NCI-H146 (cell line): Measurements from ENCODE around the gene REM1.
"Not testable (repeated sequence)": the region's sequence is repeated elsewhere in the genome, so short reads cannot be mapped to it uniquely, and the experiment has no call there.

Experiments
- DNase-seq: peaks from one replicate; lab custom pipeline; 2025; lab: John Stamatoyannopoulos, UW

Gene REM1

GRCh38 chr20:31485450-31486339 lies 10.6 kb downstream of the REM1 start:
- DNase-seq: no peak

- DNase-seq: peak; percentile 57
Observed at GRCh38 chr20:31488115-31488514, 13.0 kb downstream of the REM1 start.

- no peak for DNase-seq
Observed at GRCh38 chr20:31489152-31489551, 14.1 kb downstream of the REM1 start.

- DNase-seq: no peak
Observed at GRCh38 chr20:31490752-31491151, 15.7 kb downstream of the REM1 start.

- no peak for DNase-seq
Observed at GRCh38 chr20:31494131-31494530, 19.0 kb downstream of the REM1 start.

- no peak for DNase-seq
Observed at GRCh38 chr20:31496761-31497295, 21.7 kb downstream of the REM1 start.

GRCh38 chr20:31497838-31498540 lies 22.9 kb downstream of the REM1 start:
- no peak for DNase-seq

GRCh38 chr20:31500527-31500926 lies 25.4 kb downstream of the REM1 start:
- no peak for DNase-seq

- DNase-seq: peak; percentile 84
Observed at GRCh38 chr20:31502884-31503673, 28.0 kb downstream of the REM1 start.

GRCh38 chr20:31505903-31506302 lies 30.8 kb downstream of the REM1 start:
- DNase-seq: no peak

GRCh38 chr20:31508517-31509244 lies 33.6 kb downstream of the REM1 start:
- no peak for DNase-seq

GRCh38 chr20:31514154-31515071 lies 39.3 kb downstream of the REM1 start, which contains the start of gene HM13:
Gene HM13, plus strand, starts transcription at chr20:31514442. Its CDS starts 110 bp downstream, at chr20:31514552.
- peak; percentile 98 for DNase-seq

GRCh38 chr20:31515072-31515774 lies 40.1 kb downstream of the REM1 start:
- no peak for DNase-seq

GRCh38 chr20:31515775-31516107 lies 40.7 kb downstream of the REM1 start:
- no peak for DNase-seq

- no peak for DNase-seq
Observed at GRCh38 chr20:31516166-31516565, 41.1 kb downstream of the REM1 start.

GRCh38 chr20:31516651-31517050 lies 41.6 kb downstream of the REM1 start:
- DNase-seq: no peak

GRCh38 chr20:31517373-31517772 lies 42.3 kb downstream of the REM1 start:
- peak; percentile 78 for DNase-seq

GRCh38 chr20:31521267-31521666 lies 46.2 kb downstream of the REM1 start:
- not testable (repeated sequence) for DNase-seq

- DNase-seq: no peak
Observed at GRCh38 chr20:31522731-31523130, 47.6 kb downstream of the REM1 start.
